Measurements from ENCODE around the gene KIAA1549. TPM values are rescaled to one million over a fixed set of nuclear protein-coding genes. Genes with fewer than 3 reads are reported as not detected.

Gene KIAA1549
- total RNA-seq, 1 experiment from 2014 or later: 19.9 TPM

DNA sequence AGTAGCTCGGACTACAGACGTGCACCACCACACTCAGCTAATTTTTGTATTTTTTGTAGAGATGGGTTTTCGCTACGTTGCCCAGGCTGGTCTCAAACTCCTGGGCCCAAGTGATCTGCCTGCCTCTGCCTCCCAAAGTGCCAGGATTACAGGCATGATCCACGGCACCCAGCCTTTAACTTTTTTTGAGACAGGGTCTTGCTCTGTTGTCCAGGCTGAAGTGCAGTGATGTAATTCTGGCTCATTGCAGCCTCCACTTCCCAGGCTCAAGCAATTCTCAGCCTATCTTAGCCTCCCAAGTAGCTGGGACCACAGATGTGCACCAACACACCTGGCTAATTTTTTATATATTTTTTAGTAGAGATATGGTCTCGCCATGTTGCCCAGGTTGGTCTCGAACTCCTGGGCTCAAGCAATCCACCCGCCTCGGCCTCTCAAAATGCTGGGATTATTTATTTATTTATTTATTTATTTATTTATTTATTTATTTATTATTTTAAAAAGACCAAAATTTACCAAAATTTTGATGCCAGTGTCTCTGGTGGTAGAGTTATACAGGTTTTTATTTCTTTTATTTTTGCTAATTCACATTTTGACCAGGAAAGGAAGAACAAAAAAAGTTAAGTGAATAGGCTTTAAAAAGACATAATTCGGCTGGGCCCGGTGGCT lies 158.2 kb downstream of the KIAA1549 start:
- H3K27me3 Mint-ChIP-seq (ENCODE audit: insufficient read depth, unreplicated experiment): no peaks in the 10 kb centered on the region
- no peak overlapping the region for H3K4me3 ChIP-seq (ENCODE audit: low read depth, low read length)
- ChIA-PET CTCF (no interaction called here), POLR2A (no interaction called here)
- H3K9me3 ChIP-seq: no peaks in the 10 kb centered on the region
- H3K4me3 Mint-ChIP-seq (ENCODE audit: unreplicated experiment): no peak overlapping the region
- DNase-seq: no peak
- TF ChIP-seq, protein P1, sequence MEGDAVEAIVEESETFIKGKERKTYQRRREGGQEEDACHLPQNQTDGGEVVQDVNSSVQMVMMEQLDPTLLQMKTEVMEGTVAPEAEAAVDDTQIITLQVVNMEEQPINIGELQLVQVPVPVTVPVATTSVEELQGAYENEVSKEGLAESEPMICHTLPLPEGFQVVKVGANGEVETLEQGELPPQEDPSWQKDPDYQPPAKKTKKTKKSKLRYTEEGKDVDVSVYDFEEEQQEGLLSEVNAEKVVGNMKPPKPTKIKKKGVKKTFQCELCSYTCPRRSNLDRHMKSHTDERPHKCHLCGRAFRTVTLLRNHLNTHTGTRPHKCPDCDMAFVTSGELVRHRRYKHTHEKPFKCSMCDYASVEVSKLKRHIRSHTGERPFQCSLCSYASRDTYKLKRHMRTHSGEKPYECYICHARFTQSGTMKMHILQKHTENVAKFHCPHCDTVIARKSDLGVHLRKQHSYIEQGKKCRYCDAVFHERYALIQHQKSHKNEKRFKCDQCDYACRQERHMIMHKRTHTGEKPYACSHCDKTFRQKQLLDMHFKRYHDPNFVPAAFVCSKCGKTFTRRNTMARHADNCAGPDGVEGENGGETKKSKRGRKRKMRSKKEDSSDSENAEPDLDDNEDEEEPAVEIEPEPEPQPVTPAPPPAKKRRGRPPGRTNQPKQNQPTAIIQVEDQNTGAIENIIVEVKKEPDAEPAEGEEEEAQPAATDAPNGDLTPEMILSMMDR (IDR thresholded peaks at IDR 0.05; ENCODE audit: insufficient read depth in 1 of 2, low read depth in 1 of 2, low read length in 1 of 2, severe bottlenecking in 1 of 2, unreplicated experiment in 1 of 2): no peak
- H3K4me1 Mint-ChIP-seq (ENCODE audit: low read depth, unreplicated experiment): no peaks in the 10 kb centered on the region
- no peaks in the 10 kb centered on the region for H3K36me3 Mint-ChIP-seq (ENCODE audit: insufficient read depth, unreplicated experiment)
- no peaks in the 10 kb centered on the region for H3K9me3 Mint-ChIP-seq (ENCODE audit: unreplicated experiment)
- no peak overlapping the region for H3K27ac Mint-ChIP-seq (ENCODE audit: unreplicated experiment)
- intact Hi-C loops (cut with micrococcal nuclease; ENCODE audit: unreplicated experiment): no loop called here
- no peaks in the 10 kb centered on the region for H3K4me1 ChIP-seq
- H3K27me3 ChIP-seq (replicated peaks; ENCODE audit: control insufficient read depth, insufficient read depth, low read length): no peaks in the 10 kb centered on the region
- H3K36me3 ChIP-seq (ENCODE audit: control insufficient read depth, insufficient read depth, low read length): no peaks in the 10 kb centered on the region
- BruUV-seq (replicated peaks): no TSS peak

DNA sequence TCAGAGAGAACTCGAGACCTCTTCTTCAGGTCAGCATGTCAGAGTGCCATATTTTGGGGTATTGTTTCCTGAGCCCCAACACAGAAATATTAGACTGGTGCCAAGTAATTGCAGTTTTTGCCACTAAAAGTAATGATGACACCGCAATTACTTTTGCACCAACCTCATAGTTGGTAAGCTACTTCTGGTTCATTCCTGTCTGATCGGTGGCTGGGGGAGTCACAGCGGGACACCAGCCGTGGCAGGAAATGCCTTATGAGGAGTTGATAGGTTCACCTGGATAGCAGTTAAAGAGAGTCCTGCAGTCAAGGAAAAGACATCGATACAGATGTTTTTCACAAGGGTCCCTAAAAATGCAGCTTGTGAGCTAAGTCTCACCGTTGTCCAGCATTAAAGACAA lies 159.3 kb downstream of the KIAA1549 start:
- Mint-ChIP-seq H3K9me3 (ENCODE audit: unreplicated experiment) (no peaks in the 10 kb centered on the region), H3K27me3 (ENCODE audit: insufficient read depth, unreplicated experiment) (no peaks in the 10 kb centered on the region), H3K4me1 (ENCODE audit: low read depth, unreplicated experiment) (no peaks in the 10 kb centered on the region), H3K36me3 (ENCODE audit: insufficient read depth, unreplicated experiment) (no peaks in the 10 kb centered on the region), H3K27ac (ENCODE audit: unreplicated experiment) (no peak overlapping the region), H3K4me3 (ENCODE audit: unreplicated experiment) (no peak overlapping the region)
- H3K27me3 ChIP-seq (replicated peaks; ENCODE audit: control insufficient read depth, insufficient read depth, low read length): no peaks in the 10 kb centered on the region
- intact Hi-C loops (cut with micrococcal nuclease; ENCODE audit: unreplicated experiment): no loop called here
- ChIA-PET CTCF (no interaction called here), POLR2A (no interaction called here)
- TF ChIP-seq, protein P1 (IDR thresholded peaks at IDR 0.05; ENCODE audit: insufficient read depth in 1 of 2, low read depth in 1 of 2, low read length in 1 of 2, severe bottlenecking in 1 of 2, unreplicated experiment in 1 of 2): no peak
- no peaks in the 10 kb centered on the region for H3K4me1 ChIP-seq
- no TSS peak for BruUV-seq (replicated peaks)
- H3K36me3 ChIP-seq (ENCODE audit: control insufficient read depth, insufficient read depth, low read length): no peaks in the 10 kb centered on the region
- H3K9me3 ChIP-seq: no peaks in the 10 kb centered on the region
- H3K4me3 ChIP-seq (ENCODE audit: low read depth, low read length): no peak overlapping the region
- no peak for DNase-seq

- CTCF ChIA-PET: no interaction called here
- H3K4me3 Mint-ChIP-seq (ENCODE audit: unreplicated experiment): no peak overlapping the region
Observed at GRCh38 chr7:138819625-138820024, 161.6 kb downstream of the KIAA1549 start.

More at GRCh38 chr7:138819625-138820024, 161.6 kb downstream of the KIAA1549 start:
- TF ChIP-seq, protein P1 (IDR thresholded peaks at IDR 0.05; ENCODE audit: insufficient read depth in 1 of 2, low read depth in 1 of 2, low read length in 1 of 2, severe bottlenecking in 1 of 2, unreplicated experiment in 1 of 2): no peak
- no peaks in the 10 kb centered on the region for H3K9me3 ChIP-seq
- intact Hi-C loops (cut with micrococcal nuclease; ENCODE audit: unreplicated experiment): no loop called here
- H3K4me1 Mint-ChIP-seq (ENCODE audit: low read depth, unreplicated experiment): no peaks in the 10 kb centered on the region
- BruUV-seq (replicated peaks): no TSS peak
- DNase-seq: no peak
- POLR2A ChIA-PET: no interaction called here
- no peaks in the 10 kb centered on the region for H3K9me3 Mint-ChIP-seq (ENCODE audit: unreplicated experiment)
- H3K4me3 ChIP-seq (ENCODE audit: low read depth, low read length): no peak overlapping the region
- H3K27ac Mint-ChIP-seq (ENCODE audit: unreplicated experiment): no peak overlapping the region
- H3K4me1 ChIP-seq: no peaks in the 10 kb centered on the region
- no peaks in the 10 kb centered on the region for H3K27me3 ChIP-seq (replicated peaks; ENCODE audit: control insufficient read depth, insufficient read depth, low read length)
- no peaks in the 10 kb centered on the region for H3K36me3 ChIP-seq (ENCODE audit: control insufficient read depth, insufficient read depth, low read length)
- no peaks in the 10 kb centered on the region for H3K36me3 Mint-ChIP-seq (ENCODE audit: insufficient read depth, unreplicated experiment)
- H3K27me3 Mint-ChIP-seq (ENCODE audit: insufficient read depth, unreplicated experiment): no peaks in the 10 kb centered on the region

All from Caco-2 (cell line).